NCI-H460 (cell line): ENCODE results near the gene SLC24A3. TPM values are rescaled to one million over a fixed set of nuclear protein-coding genes. Genes with fewer than 3 reads are reported as not detected.
A peak's percentile ranks its signal among the peaks of the same experiment; 100 is the strongest.

ENCODE experiments used
- DNase-seq: peaks from one replicate; pipeline ENCODE4 v3.0.0-alpha.2; 2016; ENCODE audit warnings: low read depth; ENCODE audit errors: extremely low read depth
- polyA plus RNA-seq: library from polyadenylated mRNA; depleted of rRNA; stranded (reverse); fragments of >200 nt; gene quantifications from 2 replicates; pipeline ENCODE4 v1.2.3, GENCODE V29; 2014; cell fraction: nucleus; rRNA removed
- total RNA-seq: library from RNA; depleted of rRNA; stranded (reverse); fragments of >200 nt; shearing (Covaris generic); gene quantifications from 2 replicates; pipeline ENCODE4 v1.2.3, GENCODE V29; 2014; rRNA removed

Gene SLC24A3
- total RNA-seq: 0.02 TPM in 1 of 2 replicates, not detected in the other
- not detected in 2 replicates for polyA plus RNA-seq

- DNase-seq: no peak
Measured at GRCh38 chr20:19212469-19212815, at the start of gene SLC24A3. TSS of gene SLC24A3 (plus strand) at chr20:19212642.

- no peak for DNase-seq
Measured at GRCh38 chr20:19170148-19170547, 42.3 kb upstream of the SLC24A3 start.

- no peak for DNase-seq
Measured at GRCh38 chr20:19172637-19173036, 39.8 kb upstream of the SLC24A3 start.

GRCh38 chr20:19176470-19177052, 35.9 kb upstream of the SLC24A3 start:
- no peak for DNase-seq

GRCh38 chr20:19181552-19181951, 30.9 kb upstream of the SLC24A3 start:
- no peak for DNase-seq

GRCh38 chr20:19185083-19185482, 27.4 kb upstream of the SLC24A3 start:
- no peak for DNase-seq

GRCh38 chr20:19193349-19193748, 19.1 kb upstream of the SLC24A3 start:
- no peak for DNase-seq

GRCh38 chr20:19205981-19206396, 6.5 kb upstream of the SLC24A3 start:
- DNase-seq: peak; percentile 51

- no peak for DNase-seq
Measured at GRCh38 chr20:19207541-19207940, 4.9 kb upstream of the SLC24A3 start.

GRCh38 chr20:19210391-19211155, 1.9 kb upstream of the SLC24A3 start:
- no peak for DNase-seq

- DNase-seq: no peak
Measured at GRCh38 chr20:19211252-19211651, 1.2 kb upstream of the SLC24A3 start.

- DNase-seq: no peak
Measured at GRCh38 chr20:19211661-19212468, 577 bp upstream of the SLC24A3 start.

GRCh38 chr20:19212821-19213502, 520 bp downstream of the SLC24A3 start:
- peak; percentile 26 for DNase-seq

GRCh38 chr20:19213946-19214490, 1.6 kb downstream of the SLC24A3 start:
- no peak for DNase-seq

GRCh38 chr20:19218411-19218810, 6.0 kb downstream of the SLC24A3 start:
- DNase-seq: no peak

- DNase-seq: no peak
Measured at GRCh38 chr20:19222520-19223040, 10.1 kb downstream of the SLC24A3 start.

GRCh38 chr20:19223640-19224039, 11.2 kb downstream of the SLC24A3 start:
- DNase-seq: no peak

- DNase-seq: no peak
Measured at GRCh38 chr20:19231359-19232035, 19.1 kb downstream of the SLC24A3 start.

GRCh38 chr20:19232997-19233794, 20.8 kb downstream of the SLC24A3 start:
- no peak for DNase-seq
